Right lobe of liver (tissue), 6 donors: Measurements from ENCODE around the gene CORO7. TPM values are rescaled to one million over a fixed set of nuclear protein-coding genes. Genes with fewer than 3 reads are reported as not detected.

Experiments
- ATAC-seq, 4 donors: fragments of 200-7000 bp; cut with Tn5 transposase; one replicate each; pipeline ENCODE4 v1.9.1; 2020; ENCODE audit warnings: mild to moderate bottlenecking in 4 of 4, moderate library complexity in 4 of 4
- DNase-seq, 3 donors: peaks; one replicate each; pipeline ENCODE4 v3.0.0-alpha.2; 2020
- H3K27ac ChIP-seq, 3 donors: fragments of 200-600 bp; one replicate each; pipeline ENCODE4 v1.8.0; 2022
- H3K27me3 ChIP-seq, 2 donors: fragments of 200-600 bp; one replicate each; pipeline ENCODE4 v1.8.0; 2022
- H3K36me3 ChIP-seq, 4 donors: fragments of 200-600 bp; sonication (generic) in 1 of 4; one replicate each; pipeline versions ENCODE4 v1.5.1 to v1.8.0; 2017 to 2022; ENCODE audit warnings: control low read depth in 1 of 4
- H3K4me1 ChIP-seq, 4 donors: fragments of 200-600 bp; sonication (generic) in 1 of 4; one replicate each; pipeline versions ENCODE4 v1.5.1 to v1.8.0; 2017 to 2022; ENCODE audit warnings: control low read depth in 1 of 4
- H3K4me3 ChIP-seq, 3 donors: fragments of 200-600 bp; one replicate each; pipeline ENCODE4 v1.8.0; 2022
- H3K9me3 ChIP-seq, 4 donors: fragments of 200-600 bp; sonication (generic) in 1 of 4; one replicate each; pipeline versions ENCODE4 v1.5.1 to v1.8.0; 2017 to 2022; ENCODE audit warnings: control low read depth in 1 of 4
- CTCF ChIP-seq, 4 donors: fragments of 200-600 bp in 3 of 4; fragments of 450-650 bp in 1 of 4; IDR thresholded peaks; one replicate each; pipeline versions ENCODE4 v1.5.1 to v1.8.0; 2016 to 2022; ENCODE audit warnings: antibody characterized with exemption in 4 of 4, mild to moderate bottlenecking in 2 of 4
- POLR2A ChIP-seq: fragments of 450-650 bp; IDR thresholded peaks from one replicate; pipeline ENCODE4 v1.6.1; 2017; ENCODE audit warnings: antibody characterized with exemption, mild to moderate bottlenecking
- WGBS: methylation state at CpG from one replicate; pipeline ENCODE4 v1.1.6; 2018; ENCODE audit warnings: low coverage, low lambda C conversion rate; ENCODE audit not compliant: insufficient coverage; ENCODE audit errors: missing lambda C conversion rate; 5-methylcytosine and 5-hydroxymethylcytosine counted together
- intact Hi-C, 2 donors: fragments of 100-400 bp; cut with DNase I; formaldehyde crosslinking; loops; one replicate each; pipeline versions ENCODE4 v1.11.2 to v1.14.1; 2022
- total RNA-seq, 6 experiments: library from RNA; depleted of rRNA in 2 of 6; stranded (reverse); fragments of >200 nt in 2 of 6; fragmentation: NEBNext Ultra II Directional in 3 of 6; extraction: Animal tissue kit (Norgen Biotek cat#: 25700) in 3 of 6; gene quantifications; one replicate each; pipeline versions ENCODE4 v1.1.0 to v1.2.4, GENCODE V29; 2016 to 2023
- donor health status: DM: no; HTN: yes; CAD: no.
- donor health status: DM: no; HTN: no; CAD: no.
- donor health status: DM: no; HTN: no; CAD: no.
- donor health status: DM: no; HTN: yes; CAD: no.
- donor health status: DM: no; HTN: yes; CAD: no.

CORO7 gene
- total RNA-seq, 6 experiments from 2014 or later: 7.8 to 22.9 (median 13.3) TPM

- DNase-seq: no peak
- H3K36me3 ChIP-seq: peaks cover 0 to 19% (median 0%) of the 10 kb centered on the region in 4 donors
Observed at GRCh38 chr16:4407543-4408322, 8.7 kb downstream of the CORO7 start.

GRCh38 chr16:4404967-4405696, 11.3 kb downstream of the CORO7 start:
- H3K4me1 ChIP-seq: peaks cover 0 to 4% (median 0%) of the 10 kb centered on the region in 4 donors
- peaks cover 0 to 19% (median 0%) of the 10 kb centered on the region in 4 donors for H3K36me3 ChIP-seq
- no peak overlapping the region for H3K4me3 ChIP-seq
- TF ChIP-seq POLR2A: no peak
- no peak for TF ChIP-seq CTCF (IDR thresholded peaks at IDR 0.05)
- H3K27me3 ChIP-seq: no peaks in the 10 kb centered on the region
- intact Hi-C loops: loop anchor here in 1 of 2 donors (10.0 kb wide), 1 partner anchor 120 kb away; no protein-coding TSS in a partner anchor
- no peaks in the 10 kb centered on the region for H3K9me3 ChIP-seq
- ATAC-seq (no peak), DNase-seq (no peak)
- no peak overlapping the region for H3K27ac ChIP-seq
- WGBS: 90% methylated on average over 9 of the region's 24 CpGs

More at GRCh38 chr16:4407543-4408322, 8.7 kb downstream of the CORO7 start:
- TF ChIP-seq CTCF (IDR thresholded peaks at IDR 0.05): no peak
- no peak for TF ChIP-seq POLR2A
- Histone ChIP-seq H3K9me3 (no peaks in the 10 kb centered on the region), H3K4me3 (no peak overlapping the region), H3K4me1 (no peaks in the 10 kb centered on the region), H3K27ac (no peak overlapping the region), H3K27me3 (no peaks in the 10 kb centered on the region)
- 83% methylated on average over 2 of the region's 22 CpGs for WGBS
- no peak for ATAC-seq
- intact Hi-C loops: loop anchor here in 1 of 2 donors (10.0 kb wide), 1 partner anchor 123 kb away; no protein-coding TSS in a partner anchor

DNA sequence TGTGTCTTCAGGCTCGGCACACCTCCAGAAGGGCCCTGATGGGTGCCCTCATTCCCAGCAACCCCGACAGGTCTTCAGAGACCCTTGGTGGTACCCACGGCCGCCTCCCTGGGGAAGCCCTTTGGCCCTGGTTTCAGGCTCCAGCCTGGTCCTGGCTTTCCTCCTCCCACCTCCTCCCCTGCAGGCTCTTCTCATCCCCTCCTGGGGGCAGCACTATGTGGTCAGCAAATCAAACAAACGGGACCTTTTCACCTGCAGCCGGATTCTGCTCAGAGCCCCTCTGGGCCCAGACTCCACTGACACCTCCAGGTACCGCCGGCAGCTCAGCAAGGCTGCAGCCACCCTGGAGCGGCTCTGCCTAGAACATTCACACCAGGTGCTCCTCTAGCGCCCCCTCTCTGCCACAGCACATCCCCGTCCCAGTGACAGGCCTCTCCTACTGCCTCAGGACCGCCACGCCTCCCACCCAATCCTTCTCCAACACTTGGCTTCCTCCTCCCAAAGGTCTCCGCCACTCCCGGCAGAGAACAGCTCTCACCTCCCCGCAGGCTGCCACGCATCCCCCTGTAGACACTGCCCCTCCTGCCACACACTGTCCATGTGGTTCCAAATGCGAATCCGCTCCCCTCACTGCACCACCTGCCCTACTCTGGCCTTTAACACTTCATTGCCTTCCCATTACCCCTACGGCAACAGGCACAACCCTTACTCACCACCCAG, 12.0 kb downstream of the CORO7 start:
- TF ChIP-seq POLR2A (no peak), CTCF (IDR thresholded peaks at IDR 0.05) (peak; percentile 42 to 50 (median 48))
- DNase-seq (peak in 2 of 3 donors; percentile 36 to 46), ATAC-seq (peak; percentile 20 to 36 (median 26))
- Histone ChIP-seq H3K36me3 (peaks cover 0 to 19% (median 0%) of the 10 kb centered on the region in 4 donors), H3K27me3 (no peaks in the 10 kb centered on the region), H3K9me3 (no peaks in the 10 kb centered on the region), H3K27ac (no peak overlapping the region), H3K4me3 (no peak overlapping the region), H3K4me1 (peaks cover 0 to 4% (median 0%) of the 10 kb centered on the region in 4 donors)
- 78% methylated on average over 7 of the region's 20 CpGs for WGBS
- intact Hi-C loops: loop anchor here in 1 of 2 donors (10.0 kb wide), 1 partner anchor 120 kb away; no protein-coding TSS in a partner anchor
